Measurements from ENCODE around the gene NT5C.
"Not testable (repeated sequence)": the region's sequence is repeated elsewhere in the genome, so short reads cannot be mapped to it uniquely, and the experiment has no call there.

NT5C gene

DNA sequence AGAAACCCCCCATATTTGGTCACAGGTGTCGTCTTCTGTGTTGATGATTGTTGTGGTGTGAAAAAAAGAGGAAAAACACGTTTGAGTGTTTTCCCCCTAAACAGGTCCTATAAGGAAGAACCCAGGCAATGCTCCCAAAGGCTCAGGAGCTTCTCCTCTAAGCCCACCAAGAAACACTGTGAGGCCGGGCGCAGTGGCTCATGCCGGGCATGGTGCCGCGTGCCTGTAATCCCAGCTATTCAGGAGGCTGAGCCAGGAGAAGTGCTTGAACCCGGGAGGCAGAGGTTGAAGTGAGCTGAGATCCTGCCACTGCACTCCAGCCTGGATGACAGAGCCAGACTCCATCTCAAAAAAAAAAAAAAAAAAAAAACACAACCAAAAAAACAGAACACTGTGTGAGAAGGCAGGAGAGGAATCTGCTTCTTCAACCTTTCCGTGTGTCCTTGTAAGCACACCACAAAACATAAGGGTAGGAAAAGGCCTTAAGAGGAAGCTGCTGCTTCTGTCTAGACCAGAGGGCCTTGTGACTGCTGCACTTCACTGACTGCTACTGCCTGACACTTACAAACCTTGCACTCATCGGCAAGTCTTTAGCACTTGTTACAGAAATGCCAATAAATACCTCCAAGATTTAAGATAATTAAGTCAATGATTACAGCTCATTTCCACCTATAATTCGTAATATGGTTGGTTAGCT lies 13.4 kb upstream of the NT5C start:
- peak; percentile 54 for DNase-seq (ENCODE audit: low spot score)

- DNase-seq (ENCODE audit: low spot score): no peak
Observed at GRCh38 chr17:75142236-75142971, 10.9 kb upstream of the NT5C start.

DNA sequence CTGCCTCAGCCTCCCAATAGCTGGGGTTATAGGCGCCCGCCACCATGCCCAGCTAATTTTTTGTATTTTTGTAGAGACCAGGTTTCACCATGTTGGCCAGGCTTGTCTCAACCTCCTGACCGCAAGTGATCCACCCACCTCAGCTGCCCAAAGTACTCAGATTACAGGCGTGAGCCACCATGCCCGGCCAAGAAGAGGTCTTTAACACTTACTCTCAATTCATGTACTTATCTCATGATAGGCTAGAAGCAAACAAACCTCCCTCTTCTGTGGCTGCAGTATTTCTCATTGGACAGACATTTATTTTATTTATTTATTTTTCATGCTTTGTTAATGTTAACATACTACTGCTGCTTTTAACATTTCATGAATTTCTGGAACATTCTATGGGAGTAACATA lies 7.0 kb upstream of the NT5C start:
- no peak for DNase-seq (ENCODE audit: low spot score)

DNA sequence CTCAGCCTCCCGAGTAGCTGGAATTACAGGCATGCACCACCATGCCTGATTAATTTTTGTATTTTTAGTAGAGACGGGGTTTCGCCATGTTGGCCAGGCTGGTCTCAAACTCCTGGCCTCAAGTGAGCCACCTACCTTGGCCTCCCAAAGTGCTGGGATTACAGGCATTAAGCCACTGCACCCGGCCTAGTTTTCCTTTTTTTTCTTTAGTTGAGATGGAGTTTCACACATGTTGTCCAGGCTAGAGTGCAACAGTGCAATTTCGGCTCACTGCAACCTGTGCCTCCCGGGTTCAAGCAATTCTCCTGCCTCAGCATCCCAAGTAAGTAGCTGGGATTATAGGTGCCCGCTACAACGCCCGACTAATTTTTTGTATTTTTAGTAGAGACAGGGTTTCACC lies 6.2 kb upstream of the NT5C start:
- DNase-seq (ENCODE audit: low spot score): not testable (repeated sequence)

DNA sequence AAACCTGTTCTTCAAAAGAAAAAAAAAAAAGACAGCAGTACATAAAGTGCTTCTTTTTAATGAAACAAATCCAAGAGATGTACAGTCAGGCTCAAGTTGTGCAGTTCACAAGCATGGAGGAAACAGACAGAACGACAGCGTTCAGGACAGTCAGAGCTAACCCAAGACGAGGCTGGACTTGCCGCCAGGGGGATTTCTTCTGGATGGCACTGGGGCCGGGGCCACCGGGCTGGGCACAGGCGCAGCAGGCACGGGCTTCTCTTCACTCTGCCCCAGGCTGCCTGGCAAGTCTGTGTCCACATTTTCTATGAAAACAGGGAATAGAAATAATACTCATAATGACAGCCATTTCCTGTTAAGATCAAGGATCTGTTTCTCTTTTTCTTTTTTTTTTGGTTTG lies 4.4 kb upstream of the NT5C start:
- DNase-seq (ENCODE audit: low spot score): no peak

GRCh38 chr17:75135452-75135851 lies 3.9 kb upstream of the NT5C start:
- no peak for DNase-seq (ENCODE audit: low spot score)

DNA sequence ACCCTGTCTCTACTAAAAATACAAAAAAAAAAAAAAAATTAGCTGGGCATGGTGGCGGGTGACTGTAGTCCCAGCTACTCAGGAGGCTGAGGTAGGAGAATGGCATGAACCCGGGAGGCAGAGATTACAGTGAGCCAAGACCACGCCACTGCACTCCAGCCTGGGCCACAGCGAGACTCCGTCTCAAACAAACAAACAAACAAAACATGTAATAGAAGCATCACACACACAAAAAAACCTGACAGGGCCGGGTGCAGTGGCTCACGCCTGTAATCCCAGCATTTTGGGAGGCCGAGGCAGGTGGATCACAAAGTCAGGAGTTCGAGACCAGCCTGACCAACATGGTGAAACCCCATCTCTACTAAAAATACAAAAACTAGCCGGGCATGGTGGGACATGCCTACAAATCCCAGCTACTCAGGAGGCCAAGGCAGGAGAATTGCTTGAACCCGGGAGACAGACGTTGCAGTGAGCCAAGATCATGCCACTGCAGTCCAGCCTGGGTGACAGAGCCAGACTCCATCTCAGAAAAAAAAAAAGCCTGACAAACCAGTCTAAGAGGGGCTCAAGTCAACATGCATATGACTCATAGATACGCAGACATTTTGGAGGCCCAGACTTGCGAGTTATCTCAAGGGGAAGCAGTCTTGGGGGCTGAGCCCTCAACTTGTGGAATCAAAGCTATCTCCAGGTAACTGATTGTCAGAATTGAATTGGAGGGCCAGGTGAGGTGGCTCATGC lies 2.2 kb upstream of the NT5C start:
- not testable (repeated sequence) for DNase-seq (ENCODE audit: low spot score)

- DNase-seq (ENCODE audit: low spot score): no peak
Observed at GRCh38 chr17:75133001-75133400, 1.5 kb upstream of the NT5C start.

DNA sequence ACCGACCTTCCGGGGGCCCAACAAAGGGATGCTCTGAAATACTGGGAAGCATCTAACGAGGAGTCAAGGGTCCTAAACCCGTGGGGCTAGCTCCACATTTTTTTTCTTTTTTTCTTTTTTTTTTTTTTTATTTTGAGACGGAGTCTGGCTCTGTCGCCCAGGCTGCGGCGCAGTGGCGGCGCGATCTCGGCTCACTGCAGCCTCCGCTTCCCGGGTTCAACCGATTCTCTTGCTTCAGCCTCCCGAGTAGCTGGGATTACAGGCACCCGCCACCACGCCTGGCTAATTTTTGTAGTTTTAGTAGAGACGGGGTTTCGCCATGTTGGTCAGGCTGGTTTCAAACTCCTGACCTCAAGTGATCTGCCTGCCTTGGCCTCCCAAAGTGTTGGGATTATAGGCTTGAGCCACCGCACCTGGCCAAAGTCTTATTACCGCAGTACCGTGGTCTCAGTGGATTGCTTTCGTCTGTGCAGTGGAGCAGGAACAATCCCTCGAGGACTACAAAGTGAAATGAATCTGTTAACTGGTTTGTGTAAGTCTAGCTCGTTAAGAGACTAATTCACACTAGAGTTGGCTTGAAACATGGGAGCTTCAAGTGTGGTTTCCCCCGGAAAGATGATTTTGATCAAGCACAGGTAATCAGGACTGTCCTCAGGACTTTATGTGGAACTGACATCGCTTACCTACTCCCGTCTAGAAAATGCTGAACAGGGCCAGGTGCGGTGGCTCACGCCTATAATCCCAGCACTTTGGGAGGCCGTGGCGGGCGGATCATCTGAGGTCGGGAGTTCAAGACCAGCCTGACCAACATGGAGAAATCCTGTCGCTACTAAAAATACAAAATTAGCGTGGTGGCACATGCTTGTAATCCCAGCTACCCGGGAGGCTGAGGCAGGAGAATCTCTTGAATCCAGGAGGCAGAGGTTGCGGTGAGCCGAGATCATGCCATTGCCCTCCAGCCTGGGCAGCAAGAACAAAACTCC lies 767 bp upstream of the NT5C start:
- DNase-seq (ENCODE audit: low spot score): not testable (repeated sequence)

- no peak for DNase-seq (ENCODE audit: low spot score)
Observed at GRCh38 chr17:75130632-75131277, 787 bp downstream of the NT5C start.

- DNase-seq (ENCODE audit: low spot score): no peak
Observed at GRCh38 chr17:75130059-75130631, 1.4 kb downstream of the NT5C start.

GRCh38 chr17:75129576-75129975 lies 2.0 kb downstream of the NT5C start:
- no peak for DNase-seq (ENCODE audit: low spot score)

DNA sequence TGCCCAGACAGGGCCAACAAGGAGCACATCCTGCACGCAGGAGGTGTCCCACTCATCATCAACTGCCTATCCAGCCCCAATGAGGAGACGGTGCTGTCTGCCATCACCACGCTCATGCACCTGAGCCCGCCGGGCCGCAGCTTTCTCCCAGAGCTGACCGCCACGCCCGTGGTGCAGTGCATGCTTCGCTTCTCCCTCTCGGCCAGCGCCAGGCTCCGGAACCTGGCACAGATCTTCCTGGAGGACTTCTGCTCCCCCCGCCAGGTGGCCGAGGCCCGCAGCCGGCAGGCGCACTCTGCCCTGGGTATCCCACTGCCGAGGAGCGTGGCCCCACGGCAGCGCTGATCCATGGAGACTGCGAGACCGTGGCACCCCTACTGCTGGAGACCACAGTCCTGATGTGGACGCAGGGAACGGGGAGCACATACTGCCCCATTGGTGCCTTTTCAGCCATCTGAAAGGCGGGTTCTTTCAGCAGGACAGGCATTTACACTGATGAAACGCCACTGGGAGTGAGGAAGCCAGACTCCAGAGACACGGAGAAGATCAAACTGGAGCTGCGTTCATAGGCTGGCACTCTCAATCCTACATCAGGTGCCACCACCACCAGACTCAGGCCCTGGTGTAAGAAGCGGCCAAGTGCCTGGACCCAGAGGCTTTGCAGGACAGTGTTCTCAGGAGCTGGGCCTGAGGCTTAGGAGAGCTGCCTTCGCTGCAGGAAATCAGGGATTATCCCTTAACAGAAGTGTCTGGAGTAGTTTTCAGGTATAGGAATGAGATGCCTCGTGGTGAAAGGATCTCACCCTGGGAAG lies 2.6 kb downstream of the NT5C start:
- DNase-seq (ENCODE audit: low spot score): no peak

- not testable (repeated sequence) for DNase-seq (ENCODE audit: low spot score)
Observed at GRCh38 chr17:75127936-75128335, 3.6 kb downstream of the NT5C start.

DNA sequence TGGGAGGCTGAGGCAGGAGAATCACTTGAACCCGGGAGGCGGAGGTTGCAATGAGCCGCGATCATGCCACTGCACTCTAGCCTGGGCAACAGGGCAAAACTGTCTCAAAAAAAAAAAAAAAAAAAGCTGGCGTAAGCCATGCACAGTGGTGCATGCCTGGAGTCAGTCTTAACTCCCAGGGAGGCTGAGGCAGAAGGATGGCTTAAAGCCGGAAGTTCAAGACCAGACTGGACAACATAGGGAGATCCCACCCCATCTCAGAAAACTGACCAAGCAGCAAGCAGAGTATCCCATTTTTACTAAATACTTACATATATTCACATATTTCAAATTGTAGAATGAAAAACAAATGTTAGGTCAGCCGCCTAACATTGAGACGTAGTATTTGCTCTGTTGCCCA lies 4.6 kb downstream of the NT5C start:
- no peak for DNase-seq (ENCODE audit: low spot score)

DNA sequence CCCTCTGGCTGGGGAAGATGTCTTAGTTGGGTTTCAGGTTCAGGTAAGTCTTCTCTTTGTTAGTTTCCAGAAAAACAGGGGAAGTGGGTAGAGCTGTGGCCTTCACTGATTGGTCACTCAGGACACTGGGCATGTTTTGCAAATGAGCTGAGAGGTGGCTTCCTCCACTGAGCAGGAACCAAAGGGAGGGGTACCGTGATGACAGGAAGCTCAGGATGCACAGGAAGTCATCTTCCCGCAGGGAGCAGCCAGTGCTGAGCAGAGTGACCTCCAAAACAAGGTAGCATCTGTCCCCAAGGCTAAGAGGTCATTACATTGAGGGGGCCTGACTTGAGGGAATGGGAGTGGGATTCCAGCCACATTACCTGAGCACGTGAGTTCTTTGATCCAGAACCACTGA lies 5.6 kb downstream of the NT5C start:
- DNase-seq (ENCODE audit: low spot score): no peak

- no peak for DNase-seq (ENCODE audit: low spot score)
Observed at GRCh38 chr17:75124819-75125162, 6.8 kb downstream of the NT5C start.

DNA sequence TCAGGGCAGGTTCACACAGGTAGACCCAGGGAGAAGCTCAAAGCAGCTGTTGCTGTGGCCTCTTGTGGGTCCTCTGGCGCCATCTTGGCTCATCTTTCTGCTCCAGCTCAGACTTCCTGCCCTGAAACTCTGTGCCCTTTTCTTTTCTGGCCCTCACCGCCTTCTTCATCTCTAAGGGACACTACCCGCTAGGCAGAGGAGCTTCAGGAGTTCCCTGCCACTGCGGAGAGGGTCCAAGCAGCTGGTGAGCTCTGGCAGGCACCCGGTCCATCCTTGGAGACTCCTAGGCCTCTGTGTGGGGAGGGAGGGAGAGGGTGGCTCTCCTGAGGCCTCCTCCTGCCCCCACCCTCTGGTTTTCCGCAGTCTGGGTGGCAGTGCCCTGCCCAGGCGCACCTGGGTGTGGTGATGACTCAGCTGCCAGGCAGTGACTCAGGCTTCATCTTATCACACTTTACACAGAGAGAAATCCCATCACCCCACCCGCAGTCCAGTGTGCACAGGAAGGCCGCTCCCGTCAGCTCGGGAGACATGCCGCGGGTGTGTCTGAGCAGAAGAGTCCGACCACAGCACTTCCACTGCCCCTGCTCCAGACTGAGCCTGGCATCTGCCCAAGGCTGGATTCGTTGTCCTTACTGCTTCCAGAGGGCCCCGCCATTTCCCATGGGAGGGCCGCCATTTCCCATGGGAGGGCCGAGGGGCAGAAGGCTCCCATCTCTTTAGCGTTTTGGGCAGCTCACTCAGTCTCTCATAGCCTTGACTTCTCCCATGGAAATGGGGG lies 7.3 kb downstream of the NT5C start:
- no peak for DNase-seq (ENCODE audit: low spot score)

DNA sequence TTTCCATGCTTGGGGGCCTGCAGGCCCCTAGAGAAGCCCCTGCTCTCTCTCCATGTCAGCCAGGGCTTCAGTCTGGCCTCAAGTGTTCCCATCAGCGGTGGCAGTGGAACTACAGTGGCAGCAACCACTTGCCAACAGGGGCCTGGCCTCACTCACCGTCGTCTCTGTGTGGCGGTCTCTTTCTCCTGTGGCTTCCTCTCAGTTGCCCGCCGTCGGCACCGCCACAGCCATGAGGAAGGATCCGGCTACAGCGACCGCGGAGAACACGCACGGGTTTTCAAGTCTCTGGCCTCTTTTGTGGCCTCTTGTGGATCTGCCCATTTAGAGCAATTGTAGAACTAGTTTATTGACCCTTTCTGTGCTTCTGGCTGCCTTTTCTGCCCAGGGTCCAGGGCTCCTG lies 13.2 kb downstream of the NT5C start:
- no peak for DNase-seq (ENCODE audit: low spot score)
